ENCODE data around the gene RAMP2. TPM values are rescaled to one million over a fixed set of nuclear protein-coding genes. Genes with fewer than 3 reads are reported as not detected.
"Not testable (repeated sequence)": the region's sequence is repeated elsewhere in the genome, so short reads cannot be mapped to it uniquely, and the experiment has no call there.

The RAMP2 gene
- polyA plus RNA-seq, 4 donors, result 92.1 to 140 (median 100) TPM

DNA sequence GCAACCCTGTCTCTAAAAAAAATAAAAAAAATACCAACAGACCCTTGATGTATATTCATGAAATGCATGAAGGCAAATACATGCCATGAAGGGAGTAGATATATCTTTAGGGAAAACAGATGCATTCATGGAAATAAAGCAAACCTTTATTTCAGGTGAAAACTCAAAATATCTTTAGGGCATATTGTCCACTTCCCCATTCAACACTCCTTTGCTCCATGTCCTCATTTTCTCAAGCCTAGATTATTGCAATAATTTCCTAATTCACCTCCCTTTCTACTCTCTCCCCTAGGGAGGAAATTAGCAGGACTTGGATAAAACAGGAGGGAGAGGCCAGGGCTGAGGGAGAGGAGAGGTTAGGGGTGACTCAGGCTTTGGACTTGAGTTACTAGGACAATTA lies 6.5 kb downstream of the RAMP2 start:
- no peak for DNase-seq (ENCODE audit: low read depth in 4 of 4, low spot score in 3 of 4)

DNA sequence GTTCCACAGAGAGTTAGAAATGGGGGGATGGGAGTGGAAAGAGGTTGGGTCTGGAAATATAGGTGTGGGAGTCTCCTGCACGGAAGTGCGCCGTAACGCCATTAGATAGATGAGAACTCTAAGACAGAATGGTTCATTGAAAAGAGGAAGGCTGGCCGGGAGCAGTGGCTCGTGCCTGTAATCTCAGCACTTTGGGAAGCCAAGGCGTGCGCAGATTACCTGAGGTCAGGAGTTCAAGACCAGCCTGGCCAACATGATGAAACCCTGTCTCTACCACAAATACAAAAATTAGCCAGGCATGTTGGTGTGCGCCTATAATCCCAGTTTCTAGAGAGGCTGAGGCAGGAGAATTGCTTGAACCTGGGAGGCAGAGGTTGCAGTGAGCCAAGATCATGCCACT lies 7.0 kb downstream of the RAMP2 start:
- not testable (repeated sequence) for DNase-seq (ENCODE audit: low read depth in 4 of 4, low spot score in 3 of 4)

DNA sequence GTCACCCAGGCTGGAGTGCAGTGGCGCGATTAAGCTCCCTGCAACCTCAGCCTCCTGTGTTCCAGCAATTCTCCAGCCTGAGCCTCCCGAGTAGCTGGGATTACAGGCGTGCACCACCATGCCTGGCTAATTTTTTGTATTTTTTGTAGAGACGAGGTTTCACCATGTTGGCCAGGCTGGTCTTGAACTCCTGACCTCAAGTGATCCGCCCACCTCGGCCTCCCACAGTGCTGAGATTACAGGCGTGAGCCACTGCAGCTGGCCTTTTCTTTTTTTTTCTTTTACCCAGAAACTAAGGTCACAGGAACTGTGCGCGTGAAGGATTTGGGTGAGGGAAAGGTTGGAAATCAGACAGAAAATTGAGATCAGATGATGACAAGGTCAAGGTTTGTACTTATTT lies 8.9 kb downstream of the RAMP2 start:
- not testable (repeated sequence) for DNase-seq (ENCODE audit: low read depth in 4 of 4, low spot score in 3 of 4)

DNA sequence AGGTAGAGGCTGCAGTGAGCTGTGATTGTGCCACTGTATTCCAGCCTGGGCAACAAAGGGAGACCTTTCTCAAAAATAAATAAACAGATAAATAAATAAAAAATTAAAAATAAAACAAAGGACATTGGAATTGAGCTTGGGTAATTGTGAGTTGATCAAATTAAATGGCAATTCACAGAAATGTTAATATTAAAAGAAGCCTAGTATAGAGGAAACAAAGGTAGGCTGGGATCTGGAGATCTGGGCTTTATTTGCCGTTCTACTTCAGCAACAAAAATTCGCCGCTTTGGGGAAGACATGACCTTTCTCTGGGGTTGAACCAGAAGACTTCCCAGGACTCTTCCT lies 11.9 kb downstream of the RAMP2 start:
- DNase-seq (ENCODE audit: low read depth in 4 of 4, low spot score in 3 of 4), result no peak

DNA sequence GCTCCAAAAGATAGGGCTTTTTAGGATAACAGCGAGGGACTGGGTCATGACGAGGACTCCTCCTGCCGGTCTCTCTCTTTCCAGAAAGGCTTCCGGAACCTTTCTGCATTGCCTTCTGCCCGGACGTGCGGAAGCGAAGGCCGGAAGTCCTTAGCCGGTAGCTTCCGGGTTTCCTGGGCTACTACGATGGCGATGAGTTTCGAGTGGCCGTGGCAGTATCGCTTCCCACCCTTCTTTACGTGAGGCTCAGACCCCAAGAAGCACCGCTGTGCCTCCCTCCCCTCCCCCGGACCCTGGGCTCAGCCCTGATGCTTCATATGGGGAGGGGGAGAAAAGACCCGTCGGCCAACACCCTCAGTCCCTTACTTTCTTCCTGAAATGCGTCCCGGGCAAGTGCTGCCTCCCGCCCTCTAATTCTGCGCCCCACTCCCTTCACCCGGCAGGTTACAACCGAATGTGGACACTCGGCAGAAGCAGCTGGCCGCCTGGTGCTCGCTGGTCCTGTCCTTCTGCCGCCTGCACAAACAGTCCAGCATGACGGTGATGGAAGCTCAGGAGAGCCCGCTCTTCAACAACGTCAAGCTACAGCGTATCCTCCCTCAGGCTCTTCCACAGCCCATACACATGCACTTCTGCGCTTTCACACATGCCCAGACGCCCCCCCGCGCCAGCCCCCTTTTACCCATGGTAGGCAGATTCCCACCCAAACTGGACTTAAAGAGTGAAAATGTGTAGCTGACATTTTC lies 12.4 kb downstream of the RAMP2 start, which contains the start of gene VPS25:
VPS25 (plus strand) TSS at position 160 of the 746 bp plus-strand sequence; CDS start at position 187, 27 bp downstream.
- DNase-seq (ENCODE audit: low read depth in 4 of 4, low spot score in 3 of 4), result peak in 1 of 4 donors; percentile 71

DNA sequence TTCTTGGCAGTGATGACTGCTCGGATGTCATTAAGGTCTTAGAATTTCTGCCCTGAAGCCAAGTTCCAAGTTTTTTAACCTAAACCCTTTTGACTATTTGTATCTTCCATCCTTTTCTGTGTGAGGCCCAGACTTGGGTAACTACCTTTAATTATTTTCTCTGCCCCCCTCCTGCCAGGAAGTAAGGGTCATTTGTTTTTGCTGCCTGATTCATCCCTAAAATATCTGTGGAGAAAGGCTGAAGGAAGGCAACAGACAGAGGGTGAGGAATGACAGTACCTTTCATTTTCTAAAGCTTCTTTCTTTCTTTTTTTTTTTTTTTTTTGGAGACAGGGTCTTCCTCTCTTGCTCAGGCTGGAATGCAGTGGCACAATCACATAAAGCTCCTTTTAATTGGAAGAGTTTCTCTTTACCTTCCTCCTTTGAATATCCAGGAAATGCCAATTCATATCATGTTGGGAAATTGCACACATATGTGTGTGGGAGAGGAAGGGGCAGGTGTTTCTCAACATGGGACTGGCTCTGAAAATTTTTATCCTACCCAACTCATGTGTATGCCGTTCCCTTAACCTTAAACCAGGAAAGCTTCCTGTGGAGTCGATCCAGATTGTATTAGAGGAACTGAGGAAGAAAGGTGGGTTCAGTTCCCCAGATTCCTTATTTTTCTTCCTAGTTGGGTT lies 13.2 kb downstream of the RAMP2 start:
- no peak for DNase-seq (ENCODE audit: low read depth in 4 of 4, low spot score in 3 of 4)

DNA sequence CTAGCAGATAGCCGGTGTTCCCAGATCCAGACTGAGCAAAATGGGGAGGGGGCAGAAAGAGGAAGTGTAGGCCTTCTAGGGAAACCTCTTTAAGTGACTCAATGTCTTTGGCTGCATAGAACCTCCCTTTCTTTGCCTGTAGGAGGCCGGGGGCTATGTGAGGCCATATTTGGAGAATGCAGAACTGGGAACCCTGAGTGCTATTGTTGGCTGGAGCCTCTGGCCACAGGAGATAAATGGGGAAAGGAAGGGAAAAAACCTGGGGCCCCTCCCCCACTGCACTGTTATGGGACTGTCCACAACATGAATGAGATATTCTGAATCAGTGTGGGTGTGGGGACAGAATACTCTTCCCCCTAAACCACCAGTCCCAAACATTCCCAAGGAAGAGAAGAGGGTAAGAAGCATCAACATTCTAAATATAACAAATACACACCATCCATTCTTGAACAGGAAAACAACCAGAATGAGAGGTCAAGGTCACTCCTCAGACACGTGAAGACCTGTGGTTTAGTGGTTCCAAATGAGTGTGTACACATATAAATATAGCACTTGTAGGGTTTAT lies 14.6 kb downstream of the RAMP2 start:
- no peak for DNase-seq (ENCODE audit: low read depth in 4 of 4, low spot score in 3 of 4)

DNA sequence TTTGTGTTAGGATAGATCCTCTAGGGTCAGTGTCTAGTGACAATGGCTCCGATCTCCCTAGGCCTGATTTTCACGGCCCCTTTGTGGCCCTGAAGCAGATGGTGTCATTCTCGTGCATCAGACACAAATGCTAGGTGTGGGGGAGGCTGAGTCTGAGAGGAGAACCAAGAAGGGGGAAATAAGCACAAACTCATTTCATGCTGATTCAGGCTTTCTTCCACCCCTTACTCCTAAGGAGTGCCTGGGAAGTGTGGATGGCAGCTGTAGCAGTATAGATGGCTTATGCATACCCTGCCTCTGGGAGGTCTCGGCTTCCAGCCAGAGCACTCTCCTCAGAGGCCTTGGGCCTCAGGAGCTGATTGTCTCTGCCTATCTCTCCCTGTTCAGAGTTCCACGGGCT lies 17.5 kb downstream of the RAMP2 start:
- no peak for DNase-seq (ENCODE audit: low read depth in 4 of 4, low spot score in 3 of 4)

DNA sequence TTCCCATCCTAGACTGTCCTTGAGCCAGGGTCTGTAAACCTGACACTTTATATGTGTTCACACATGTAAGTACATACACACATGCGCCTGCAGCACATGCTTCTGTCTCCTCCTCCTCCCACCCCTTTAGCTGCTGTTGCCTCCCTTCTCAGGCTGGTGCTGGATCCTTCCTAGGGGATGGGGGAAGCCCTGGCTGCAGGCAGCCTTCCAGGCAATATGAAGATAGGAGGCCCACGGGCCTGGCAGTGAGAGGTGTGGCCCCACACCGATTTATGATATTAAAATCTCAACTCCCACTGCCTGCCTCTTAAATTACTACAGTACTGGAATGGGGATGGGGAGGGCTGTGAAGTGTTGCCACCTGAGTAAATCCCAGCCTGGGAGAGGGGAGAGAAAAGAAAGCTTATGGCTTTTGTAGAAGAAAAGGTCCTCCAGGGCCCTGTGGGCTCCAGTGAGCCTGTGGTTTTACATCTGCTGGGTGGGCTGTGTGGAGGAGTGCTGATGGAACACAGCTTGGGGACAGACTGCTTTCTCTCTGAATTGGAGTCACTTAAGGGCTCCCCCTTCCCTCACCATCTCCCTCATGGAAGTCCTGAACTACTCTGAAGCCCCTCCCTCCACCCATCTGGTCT lies 18.4 kb downstream of the RAMP2 start:
- DNase-seq (ENCODE audit: low read depth in 4 of 4, low spot score in 3 of 4), result no peak

DNA sequence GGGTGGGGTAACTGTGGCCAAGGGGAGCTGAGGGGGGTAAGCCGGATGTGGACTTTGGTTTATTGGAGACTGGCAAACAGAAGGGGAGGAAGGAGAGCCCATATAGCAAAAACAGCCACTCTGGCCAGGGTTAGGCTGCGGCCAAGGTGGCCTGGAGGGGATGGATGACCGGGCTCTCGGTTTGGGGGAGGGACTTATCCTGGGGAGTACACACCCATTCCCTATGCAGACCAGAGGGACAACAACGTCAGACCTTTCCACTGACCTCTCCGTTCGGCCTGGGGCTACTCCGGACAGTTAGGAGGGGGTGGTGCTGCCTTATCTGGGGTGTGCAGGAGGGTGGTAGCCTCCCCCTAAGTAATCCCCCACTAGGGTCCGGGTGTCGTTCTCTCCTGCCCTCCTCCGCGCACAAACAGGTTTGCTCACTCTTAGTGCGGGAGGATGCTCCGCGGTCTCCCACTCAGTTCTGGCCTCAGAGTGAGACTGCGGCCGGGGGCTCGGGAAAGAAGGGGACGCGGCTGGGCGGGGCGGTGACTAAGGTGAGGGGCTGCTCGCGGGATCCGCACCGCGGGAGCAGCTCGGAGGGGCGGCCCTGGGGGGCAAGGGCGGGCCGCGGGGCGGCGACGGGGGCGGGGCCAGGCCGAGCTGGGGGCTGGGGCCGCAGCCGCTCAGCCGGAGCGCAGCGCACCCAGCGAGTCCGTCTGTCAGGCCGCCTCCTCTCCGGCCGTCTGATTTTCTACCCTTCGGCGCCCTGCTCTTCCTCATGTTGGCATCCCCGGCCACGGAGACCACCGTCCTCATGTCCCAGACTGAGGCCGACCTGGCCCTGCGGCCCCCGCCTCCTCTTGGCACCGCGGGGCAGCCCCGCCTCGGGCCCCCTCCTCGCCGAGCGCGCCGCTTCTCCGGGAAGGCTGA lies 19.2 kb downstream of the RAMP2 start, which contains the start of gene WNK4:
WNK4 (plus strand) TSS at position 675 of the 915 bp plus-strand sequence; CDS start at position 764, 89 bp downstream.
- DNase-seq (ENCODE audit: low read depth in 4 of 4, low spot score in 3 of 4), result no peak

DNA sequence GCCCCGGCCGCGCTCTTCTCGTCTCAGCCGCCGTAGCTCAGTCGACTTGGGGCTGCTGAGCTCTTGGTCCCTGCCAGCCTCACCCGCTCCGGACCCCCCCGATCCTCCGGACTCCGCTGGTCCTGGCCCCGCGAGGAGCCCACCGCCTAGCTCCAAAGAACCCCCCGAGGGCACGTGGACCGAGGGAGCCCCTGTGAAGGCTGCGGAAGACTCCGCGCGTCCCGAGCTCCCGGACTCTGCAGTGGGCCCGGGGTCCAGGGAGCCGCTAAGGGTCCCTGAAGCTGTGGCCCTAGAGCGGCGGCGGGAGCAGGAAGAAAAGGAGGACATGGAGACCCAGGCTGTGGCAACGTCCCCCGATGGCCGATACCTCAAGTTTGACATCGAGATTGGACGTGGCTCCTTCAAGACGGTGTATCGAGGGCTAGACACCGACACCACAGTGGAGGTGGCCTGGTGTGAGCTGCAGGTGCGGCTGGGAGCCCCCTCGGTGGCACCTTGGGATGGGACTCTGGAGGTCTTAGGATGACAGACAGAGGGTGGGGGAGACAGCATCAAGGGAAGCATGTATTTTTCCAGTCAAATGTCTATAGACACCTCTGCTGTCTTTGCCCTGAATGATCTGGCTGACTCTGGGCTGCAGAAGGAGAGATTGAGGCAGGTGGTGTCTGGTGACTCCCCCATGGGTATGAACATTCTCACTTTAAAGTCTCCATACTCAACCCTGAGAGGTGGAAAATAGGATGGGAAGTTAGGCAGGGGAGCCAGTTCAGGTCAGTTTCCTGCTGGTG lies 20.0 kb downstream of the RAMP2 start:
- DNase-seq (ENCODE audit: low read depth in 4 of 4, low spot score in 3 of 4), result no peak

DNA sequence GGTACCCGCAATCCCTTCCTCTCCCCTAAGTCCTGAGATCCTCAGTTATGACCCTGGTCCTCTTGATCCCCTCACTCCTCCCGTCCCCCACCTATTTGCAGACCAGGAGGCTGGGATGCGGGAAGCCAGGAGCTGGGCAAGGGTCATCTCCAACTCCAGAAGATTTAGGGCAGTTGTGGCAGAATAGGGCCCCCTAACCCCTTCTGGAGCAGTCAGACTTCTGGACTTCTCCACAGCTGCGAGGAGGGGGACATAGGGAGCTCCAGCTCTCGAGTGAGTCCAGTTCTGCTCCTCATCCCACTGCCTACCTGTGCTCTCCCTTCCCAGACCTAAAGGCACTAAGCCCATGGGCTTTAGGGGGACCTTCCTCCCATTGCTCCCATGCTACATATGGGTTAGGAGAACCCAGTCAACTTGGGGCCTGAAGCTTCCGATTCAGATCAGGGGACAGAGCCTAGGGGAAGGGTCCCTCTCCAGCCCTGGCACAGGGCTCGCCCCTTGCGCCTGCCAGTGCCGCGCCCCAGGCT lies 20.7 kb downstream of the RAMP2 start:
- DNase-seq (ENCODE audit: low read depth in 4 of 4, low spot score in 3 of 4), result no peak

DNA sequence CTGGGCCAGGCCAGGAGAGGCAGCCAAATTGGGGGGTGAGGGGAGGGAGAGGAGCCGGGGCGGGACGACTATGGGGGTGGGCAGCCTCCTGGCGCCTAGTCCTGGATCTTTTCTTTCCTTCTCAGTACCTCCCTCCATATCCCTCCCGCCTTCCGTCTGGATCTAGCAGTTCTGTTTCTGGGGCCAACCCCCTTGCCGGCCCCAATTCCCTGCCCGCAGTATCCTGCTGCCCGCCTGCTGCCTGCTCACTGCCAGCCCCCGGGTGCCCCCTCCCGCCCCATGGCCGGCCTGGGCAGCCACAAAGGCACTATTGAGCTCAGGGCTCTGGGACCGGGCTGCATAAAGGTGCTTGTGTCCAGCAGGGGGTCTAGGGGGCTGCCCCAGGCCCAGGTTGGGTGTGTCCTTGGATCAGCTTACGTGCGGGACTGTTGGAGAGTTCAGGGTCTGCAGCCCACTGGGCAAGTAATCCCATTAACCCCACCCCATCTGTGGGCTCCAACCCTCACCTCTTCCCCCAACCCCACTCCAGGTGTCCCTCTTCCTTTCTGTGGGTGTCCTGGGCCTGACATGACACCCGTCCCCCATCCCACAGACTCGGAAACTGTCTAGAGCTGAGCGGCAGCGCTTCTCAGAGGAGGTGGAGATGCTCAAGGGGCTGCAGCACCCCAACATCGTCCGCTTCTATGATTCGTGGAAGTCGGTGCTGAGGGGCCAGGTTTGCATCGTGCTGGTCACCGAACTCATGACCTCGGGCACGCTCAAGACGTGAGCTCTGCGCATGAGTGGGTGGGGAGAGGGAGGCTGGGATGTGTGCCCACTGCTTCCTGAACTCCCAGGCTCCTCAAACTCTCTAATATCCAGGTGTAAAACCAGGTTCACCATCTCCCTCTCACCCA lies 21.4 kb downstream of the RAMP2 start:
- no peak for DNase-seq (ENCODE audit: low read depth in 4 of 4, low spot score in 3 of 4)

DNA sequence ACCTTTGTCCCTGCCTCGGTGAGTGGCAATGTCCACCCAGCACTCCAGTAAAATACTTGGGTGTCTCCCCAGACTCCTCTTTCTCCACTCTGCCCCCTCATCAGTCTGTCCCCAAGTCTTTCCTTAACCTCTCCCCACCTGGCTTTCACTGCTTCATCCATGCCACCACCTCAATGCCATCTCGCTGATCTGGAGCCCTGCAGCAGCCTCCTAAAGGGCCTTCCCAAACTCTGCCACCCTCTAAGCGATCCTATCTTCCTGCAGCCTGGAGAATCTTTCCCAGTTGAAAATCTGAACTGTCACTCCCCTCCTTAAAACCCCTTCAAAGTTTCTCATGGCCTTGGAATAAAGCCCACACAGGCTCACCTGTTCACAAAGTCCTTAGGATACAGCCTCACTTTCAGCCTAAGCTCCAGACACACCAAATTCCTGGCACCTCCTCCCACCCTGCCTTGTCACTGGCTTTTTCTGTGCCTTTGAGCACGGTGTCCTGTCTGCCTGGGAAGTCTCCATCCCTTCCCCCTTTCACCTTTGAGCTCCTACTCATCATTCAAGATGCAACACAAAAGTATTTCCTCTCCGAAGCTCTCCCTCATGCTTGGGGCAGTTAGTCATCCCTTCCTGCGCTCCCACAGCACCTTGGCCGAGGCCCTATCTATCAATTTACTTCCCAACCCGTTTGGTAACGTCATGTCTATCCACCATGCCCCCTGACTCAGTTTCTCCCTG lies 22.2 kb downstream of the RAMP2 start:
- DNase-seq (ENCODE audit: low read depth in 4 of 4, low spot score in 3 of 4), result no peak

DNA sequence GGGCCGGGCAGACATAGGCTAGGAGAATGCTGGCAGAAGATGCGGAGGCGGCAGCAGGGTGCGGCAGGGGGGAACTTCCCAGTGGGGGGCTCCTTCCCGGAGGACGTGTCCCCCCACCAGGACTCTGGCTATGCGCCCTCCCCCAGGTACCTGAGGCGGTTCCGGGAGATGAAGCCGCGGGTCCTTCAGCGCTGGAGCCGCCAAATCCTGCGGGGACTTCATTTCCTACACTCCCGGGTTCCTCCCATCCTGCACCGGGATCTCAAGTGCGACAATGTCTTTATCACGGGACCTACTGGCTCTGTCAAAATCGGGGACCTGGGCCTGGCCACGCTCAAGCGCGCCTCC lies 22.7 kb downstream of the RAMP2 start:
- DNase-seq (ENCODE audit: low read depth in 4 of 4, low spot score in 3 of 4), result no peak

DNA sequence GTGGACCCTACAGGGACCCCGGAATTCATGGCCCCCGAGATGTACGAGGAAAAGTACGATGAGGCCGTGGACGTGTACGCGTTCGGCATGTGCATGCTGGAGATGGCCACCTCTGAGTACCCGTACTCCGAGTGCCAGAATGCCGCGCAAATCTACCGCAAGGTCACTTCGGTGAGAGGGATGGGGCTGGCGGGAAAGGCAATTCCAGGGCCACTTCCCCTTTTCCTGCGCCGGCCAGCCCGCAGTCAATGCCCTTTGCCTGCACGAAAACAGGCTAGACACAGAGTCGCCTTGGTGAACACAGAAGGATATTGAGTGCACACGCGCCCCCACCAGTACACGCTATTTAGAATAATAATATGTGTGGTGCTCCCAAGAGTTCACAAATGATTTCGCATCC lies 23.4 kb downstream of the RAMP2 start:
- no peak for DNase-seq (ENCODE audit: low read depth in 4 of 4, low spot score in 3 of 4)

DNA sequence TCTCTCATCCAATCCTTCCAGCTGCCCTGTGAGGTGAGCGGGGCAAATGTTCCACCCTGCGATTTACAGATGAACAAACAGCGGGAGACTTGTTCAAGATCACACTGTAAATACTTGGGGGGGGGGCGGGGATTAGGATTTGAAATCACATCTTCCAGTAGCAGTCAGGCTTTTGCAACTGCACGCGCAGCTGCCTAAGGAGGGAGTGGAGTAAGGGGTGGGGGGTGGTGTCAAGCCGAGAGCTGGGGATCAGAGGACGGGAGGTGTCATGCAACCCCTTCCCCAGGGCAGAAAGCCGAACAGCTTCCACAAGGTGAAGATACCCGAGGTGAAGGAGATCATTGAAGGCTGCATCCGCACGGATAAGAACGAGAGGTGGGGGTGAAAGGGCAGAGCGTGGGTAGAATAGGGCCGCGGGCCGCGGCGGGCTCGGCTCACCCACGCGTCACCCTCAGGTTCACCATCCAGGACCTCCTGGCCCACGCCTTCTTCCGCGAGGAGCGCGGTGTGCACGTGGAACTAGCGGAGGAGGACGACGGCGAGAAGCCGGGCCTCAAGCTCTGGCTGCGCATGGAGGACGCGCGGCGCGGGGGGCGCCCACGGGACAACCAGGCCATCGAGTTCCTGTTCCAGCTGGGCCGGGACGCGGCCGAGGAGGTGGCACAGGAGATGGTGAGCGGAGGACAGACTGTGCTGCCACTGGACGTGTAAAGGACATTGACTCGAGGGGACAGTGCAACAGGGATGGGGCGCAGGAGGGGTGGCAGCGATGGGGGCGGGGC lies 24.0 kb downstream of the RAMP2 start:
- DNase-seq (ENCODE audit: low read depth in 4 of 4, low spot score in 3 of 4), result no peak

All from left renal pelvis (tissue), 4 donors.